GM12865 (cell line): ENCODE results near the gene RAPGEF1.

Experiments
- DNase-seq: peaks from one replicate; pipeline ENCODE4 v3.0.0; 2010; ENCODE audit warnings: low read depth
- H3K4me3 ChIP-seq: 2 replicates; pipeline ENCODE4 v1.5.1; 2011; ENCODE audit warnings: mild to moderate bottlenecking, low read depth, low read length, control low read depth
- TF ChIP-seq, protein P1 (sequence below): IDR thresholded peaks from 2 replicates; pipeline ENCODE4 v1.5.1; 2011; ENCODE audit warnings: low read length, control low read depth, low read depth, inconsistent platforms; ENCODE audit not compliant: insufficient read depth; ENCODE audit errors: missing control alignments

RAPGEF1 gene

DNA sequence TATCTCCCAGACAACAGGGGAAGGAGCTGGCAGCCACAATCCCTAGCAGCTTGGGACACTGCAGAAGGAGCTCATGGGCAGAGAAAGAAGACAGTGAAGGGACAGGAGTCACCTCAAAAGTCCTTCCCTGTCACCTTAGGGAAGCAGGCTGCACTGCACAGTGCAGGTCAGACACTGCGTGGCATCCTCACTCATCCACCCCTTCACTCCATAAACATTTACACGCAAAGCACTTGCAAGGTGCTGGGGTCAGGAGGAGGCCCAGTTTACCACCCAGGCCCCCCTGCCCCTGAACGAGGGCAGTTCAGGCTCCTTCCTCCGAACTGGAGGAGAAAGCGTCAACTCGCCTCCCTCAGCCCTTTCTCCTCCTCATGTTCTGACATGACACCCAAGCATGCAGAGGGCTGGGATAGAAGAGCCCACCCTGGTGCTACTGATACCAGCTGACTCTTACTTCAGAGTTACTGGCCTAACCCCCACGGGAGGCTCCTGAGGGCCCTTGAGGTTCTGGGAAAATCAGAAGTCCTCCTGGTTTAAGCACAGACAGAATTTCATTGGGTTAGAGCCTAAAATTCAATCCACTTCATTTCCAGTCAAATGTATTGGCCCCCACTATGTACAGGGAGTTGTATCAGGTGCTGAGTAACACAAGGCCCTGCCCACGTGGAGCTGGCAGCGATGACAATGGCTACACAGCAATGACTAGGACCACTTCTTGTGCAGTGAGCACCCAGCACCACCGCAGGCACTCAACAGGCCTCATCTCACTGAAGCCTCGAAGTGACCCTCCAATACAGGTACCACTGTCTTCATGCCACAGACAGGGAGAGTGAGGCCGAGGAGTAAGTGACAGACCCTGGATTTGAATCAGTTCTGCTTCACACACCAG lies 70.4 kb downstream of the RAPGEF1 start:
- H3K4me3 ChIP-seq = peak overlapping the region; percentile 93
- no peak for DNase-seq
- TF ChIP-seq, protein P1, sequence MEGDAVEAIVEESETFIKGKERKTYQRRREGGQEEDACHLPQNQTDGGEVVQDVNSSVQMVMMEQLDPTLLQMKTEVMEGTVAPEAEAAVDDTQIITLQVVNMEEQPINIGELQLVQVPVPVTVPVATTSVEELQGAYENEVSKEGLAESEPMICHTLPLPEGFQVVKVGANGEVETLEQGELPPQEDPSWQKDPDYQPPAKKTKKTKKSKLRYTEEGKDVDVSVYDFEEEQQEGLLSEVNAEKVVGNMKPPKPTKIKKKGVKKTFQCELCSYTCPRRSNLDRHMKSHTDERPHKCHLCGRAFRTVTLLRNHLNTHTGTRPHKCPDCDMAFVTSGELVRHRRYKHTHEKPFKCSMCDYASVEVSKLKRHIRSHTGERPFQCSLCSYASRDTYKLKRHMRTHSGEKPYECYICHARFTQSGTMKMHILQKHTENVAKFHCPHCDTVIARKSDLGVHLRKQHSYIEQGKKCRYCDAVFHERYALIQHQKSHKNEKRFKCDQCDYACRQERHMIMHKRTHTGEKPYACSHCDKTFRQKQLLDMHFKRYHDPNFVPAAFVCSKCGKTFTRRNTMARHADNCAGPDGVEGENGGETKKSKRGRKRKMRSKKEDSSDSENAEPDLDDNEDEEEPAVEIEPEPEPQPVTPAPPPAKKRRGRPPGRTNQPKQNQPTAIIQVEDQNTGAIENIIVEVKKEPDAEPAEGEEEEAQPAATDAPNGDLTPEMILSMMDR = no peak

DNA sequence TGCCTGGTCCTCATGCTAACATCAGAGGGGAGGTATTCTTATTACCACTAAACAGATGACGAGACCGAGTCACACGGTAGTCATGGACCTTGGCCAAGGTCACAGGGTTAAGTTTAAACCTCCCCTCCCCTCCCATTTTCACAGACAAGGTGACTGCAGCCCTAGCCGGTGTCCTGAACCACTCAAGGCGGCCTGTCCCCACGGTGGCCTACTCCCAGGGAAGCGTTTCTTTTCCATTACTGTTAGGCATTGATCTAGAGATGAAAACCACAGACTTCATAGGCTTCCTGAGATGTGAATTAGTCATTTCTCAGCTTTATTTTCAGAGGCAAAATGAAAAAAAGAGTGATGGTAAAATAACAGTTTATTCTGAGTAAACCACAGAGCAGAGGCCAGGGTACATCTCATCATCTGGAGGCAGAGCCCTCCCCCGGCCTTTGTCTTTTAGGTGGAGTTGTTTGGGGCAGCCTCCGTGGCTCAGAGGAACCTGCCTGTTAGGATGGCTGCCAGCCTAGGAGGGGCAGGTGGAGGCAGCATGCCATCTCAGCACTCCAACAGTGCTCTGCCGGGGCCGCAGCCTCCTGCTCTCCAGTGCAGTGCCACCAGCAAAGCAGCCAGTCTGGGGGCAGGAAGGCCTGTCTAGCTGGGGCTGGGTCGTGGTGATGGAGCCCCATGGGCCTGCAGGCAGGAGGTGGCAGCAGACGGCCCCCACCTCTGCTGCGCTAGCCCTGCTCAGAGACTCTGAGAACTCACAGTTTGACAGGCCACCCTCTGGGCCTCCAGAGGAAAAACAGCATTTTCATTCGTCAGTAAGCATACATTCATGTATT lies 71.2 kb downstream of the RAPGEF1 start:
- TF ChIP-seq, protein P1 = no peak
- peak; percentile 83 for DNase-seq
- peak overlapping the region; percentile 93 for H3K4me3 ChIP-seq

DNA sequence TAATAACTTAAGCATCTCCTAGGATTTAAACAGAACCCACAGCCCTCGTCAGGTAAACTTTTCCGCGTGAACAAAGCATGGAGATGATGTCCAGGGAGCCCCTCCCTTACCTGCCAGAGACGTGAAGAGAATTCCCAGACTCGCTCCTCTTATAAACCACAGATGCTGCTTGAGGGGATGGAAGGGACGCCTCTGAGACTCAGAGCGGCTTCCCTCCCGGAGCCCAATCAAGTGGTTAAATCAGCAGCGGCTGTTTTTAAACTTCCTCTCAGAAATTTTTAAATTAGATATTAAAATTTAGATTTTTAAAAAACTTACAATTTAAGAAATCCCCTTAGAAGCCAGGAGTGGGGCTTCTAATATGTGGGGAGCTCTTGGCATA lies 71.8 kb downstream of the RAPGEF1 start:
- no peak for DNase-seq
- TF ChIP-seq, protein P1 = no peak
- peak overlapping the region; percentile 93 for H3K4me3 ChIP-seq

DNA sequence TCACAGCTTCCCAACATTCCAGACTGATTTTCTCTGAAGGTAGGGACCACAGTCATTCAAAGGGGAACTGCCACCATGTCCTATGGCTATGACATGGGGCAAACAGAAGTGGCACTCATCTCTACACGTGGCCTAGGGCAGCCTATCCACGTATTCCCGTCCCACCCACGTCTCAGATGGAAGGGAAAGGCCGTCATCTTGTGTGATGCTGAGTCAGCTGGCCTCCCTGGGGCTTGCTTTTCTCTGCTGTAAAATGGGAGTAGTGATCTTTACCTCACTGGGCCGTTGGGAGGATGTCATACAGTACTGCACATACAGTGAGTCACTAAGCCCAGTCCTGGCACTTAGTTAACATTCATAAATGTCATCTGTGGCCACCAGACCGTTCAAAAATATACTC lies 72.3 kb downstream of the RAPGEF1 start:
- peak overlapping the region; percentile 93 for H3K4me3 ChIP-seq
- peak; percentile 77 for DNase-seq
- TF ChIP-seq, protein P1 = no peak

DNA sequence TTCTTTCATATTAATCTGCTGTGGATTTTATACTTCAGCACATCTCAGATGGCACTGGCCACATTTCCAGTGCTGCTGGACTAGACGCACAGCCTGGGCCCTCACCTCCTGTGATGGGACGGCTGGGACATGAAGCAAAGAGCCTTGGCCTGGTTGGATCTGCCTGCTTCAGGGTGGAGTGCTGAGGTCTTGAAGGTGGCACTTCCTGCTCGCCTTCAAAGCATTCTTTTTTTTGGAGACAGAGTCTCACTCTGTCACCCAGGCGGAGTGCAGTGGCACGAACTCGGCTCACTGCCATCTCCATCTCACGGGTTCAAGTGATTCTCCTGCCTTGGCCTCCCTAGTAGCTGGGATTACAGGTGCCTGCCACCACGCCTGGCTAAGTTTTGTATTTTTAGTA lies 73.1 kb downstream of the RAPGEF1 start:
- DNase-seq = no peak
- TF ChIP-seq, protein P1 = no peak
- peak overlapping the region; percentile 93 for H3K4me3 ChIP-seq

DNA sequence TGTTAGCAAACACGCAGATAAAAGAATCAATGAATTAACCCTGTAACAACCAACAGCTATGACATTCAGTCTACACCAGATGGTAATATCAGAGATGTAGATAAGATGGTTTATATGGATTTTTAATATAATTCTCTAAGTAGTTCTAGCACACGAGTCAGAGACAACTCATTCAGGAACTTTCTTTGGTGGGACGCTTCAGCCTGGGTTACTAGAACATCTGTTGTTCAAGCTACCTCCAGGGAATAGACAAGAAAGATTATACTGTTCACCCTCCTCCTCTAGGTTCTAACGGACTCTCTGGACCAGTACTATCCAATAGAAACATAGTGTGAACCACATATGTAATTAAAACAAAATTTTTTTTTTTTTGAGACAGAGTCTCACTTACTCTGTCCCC lies 73.8 kb downstream of the RAPGEF1 start:
- TF ChIP-seq, protein P1 = no peak
- H3K4me3 ChIP-seq = peak overlapping the region; percentile 93
- DNase-seq = no peak
